A673 (cell line): ENCODE data around the gene TSHZ1. TPM values are rescaled to one million over a fixed set of nuclear protein-coding genes. Genes with fewer than 3 reads are reported as not detected.

Source experiments
- Bru-seq: library from RNA; stranded (reverse); fragments of 400-500 nt; gene quantifications from one replicate; lab custom pipeline; 2021; lab: Mats Ljungman, UMichigan
- BruChase-seq, 2 experiments: library from RNA; stranded (reverse); fragments of 400-500 nt; gene quantifications; one replicate each; lab custom pipeline; 2021; lab: Mats Ljungman, UMichigan
- BruUV-seq: library from RNA; stranded (reverse); fragments of 400-500 nt; replicated peaks from 2 replicates; lab custom pipeline; 2021; lab: Mats Ljungman, UMichigan
- CTCF ChIA-PET: fragments of 300-600 bp; sonication (Branson Sonifier 250); formaldehyde crosslinking; loops from one replicate; lab custom pipeline; 2022; ENCODE audit warnings: antibody characterized with exemption; lab: Charles Lee
- POLR2A ChIA-PET: fragments of 300-600 bp; sonication (Branson Sonifier 250); formaldehyde crosslinking; loops from one replicate; lab custom pipeline; 2022; ENCODE audit warnings: antibody characterized with exemption; ENCODE audit not compliant: low non-redundant PET; lab: Charles Lee
- DNase-seq: peaks from one replicate; pipeline ENCODE4 v3.0.0-alpha.2; 2015; ENCODE audit warnings: low spot score
- H3K27ac ChIP-seq: fragments of 200-600 bp; sonication (generic); 2 replicates; pipeline ENCODE4 v1.5.1; 2016; ENCODE audit warnings: mixed run types, low read depth, mild to moderate bottlenecking, mixed read lengths, antibody characterized with exemption, low read length; ENCODE audit not compliant: poor library complexity, severe bottlenecking
- H3K27me3 ChIP-seq: fragments of 200-600 bp; sonication (generic); replicated peaks from 2 replicates; pipeline ENCODE4 v1.6.1; 2017; ENCODE audit warnings: mixed run types, low read depth, mild to moderate bottlenecking, mixed read lengths, antibody characterized with exemption, low read length; ENCODE audit not compliant: insufficient read depth, poor library complexity
- H3K36me3 ChIP-seq: fragments of 200-600 bp; sonication (generic); 2 replicates; pipeline ENCODE4 v1.6.1; 2016; ENCODE audit warnings: mixed run types, mild to moderate bottlenecking, mixed read lengths, antibody characterized with exemption, low read length; ENCODE audit not compliant: insufficient read depth, poor library complexity, severe bottlenecking
- H3K4me1 ChIP-seq: fragments of 200-600 bp; sonication (generic); 2 replicates; pipeline ENCODE4 v1.6.1; 2017; ENCODE audit warnings: mixed run types, mild to moderate bottlenecking, mixed read lengths, antibody characterized with exemption, low read length; ENCODE audit not compliant: insufficient read depth, poor library complexity, severe bottlenecking
- H3K4me3 ChIP-seq: fragments of 200-600 bp; sonication (generic); 2 replicates; pipeline ENCODE4 v1.5.1; 2016; ENCODE audit warnings: low read depth, mixed run types, mild to moderate bottlenecking, mixed read lengths, low read length; ENCODE audit not compliant: poor library complexity, severe bottlenecking
- H3K9me3 ChIP-seq: fragments of 200-600 bp; sonication (generic); 2 replicates; pipeline ENCODE4 v1.6.1; 2016; ENCODE audit warnings: mixed run types, low read depth, mild to moderate bottlenecking, mixed read lengths, antibody characterized with exemption, low read length; ENCODE audit not compliant: poor library complexity, severe bottlenecking
- EZH2 ChIP-seq: fragments of 200-600 bp; sonication (generic); IDR thresholded peaks from 2 replicates; pipeline ENCODE4 v1.6.1; 2017; ENCODE audit warnings: borderline replicate concordance, low read depth, mild to moderate bottlenecking, mixed read lengths, antibody characterized with exemption, low read length; ENCODE audit not compliant: poor library complexity, severe bottlenecking
- intact Hi-C: fragments of 100-400 bp; cut with micrococcal nuclease; formaldehyde crosslinking; loops from one replicate; pipeline ENCODE4 v1.10.0; 2022; ENCODE audit not compliant: unreplicated experiment
- long read RNA-seq: library from polyadenylated mRNA; stranded (forward); transcript quantifications from one replicate; pipeline ENCODE4 v2.0.0, GENCODE V29; 2022
- total RNA-seq: library from RNA; stranded (reverse); gene quantifications from 2 replicates; pipeline ENCODE4 v1.2.3, GENCODE V29; 2021
- TF ChIP-seq, protein P1 (sequence below): fragments of 300-800, 200-600 bp; sonication (generic); conservative IDR thresholded peaks from 2 replicates; pipeline ENCODE4 v1.5.1; 2017; ENCODE audit warnings: low read depth, mild to moderate bottlenecking, antibody characterized with exemption, low read length, moderate library complexity, mixed read lengths

TSHZ1 gene, protein sequence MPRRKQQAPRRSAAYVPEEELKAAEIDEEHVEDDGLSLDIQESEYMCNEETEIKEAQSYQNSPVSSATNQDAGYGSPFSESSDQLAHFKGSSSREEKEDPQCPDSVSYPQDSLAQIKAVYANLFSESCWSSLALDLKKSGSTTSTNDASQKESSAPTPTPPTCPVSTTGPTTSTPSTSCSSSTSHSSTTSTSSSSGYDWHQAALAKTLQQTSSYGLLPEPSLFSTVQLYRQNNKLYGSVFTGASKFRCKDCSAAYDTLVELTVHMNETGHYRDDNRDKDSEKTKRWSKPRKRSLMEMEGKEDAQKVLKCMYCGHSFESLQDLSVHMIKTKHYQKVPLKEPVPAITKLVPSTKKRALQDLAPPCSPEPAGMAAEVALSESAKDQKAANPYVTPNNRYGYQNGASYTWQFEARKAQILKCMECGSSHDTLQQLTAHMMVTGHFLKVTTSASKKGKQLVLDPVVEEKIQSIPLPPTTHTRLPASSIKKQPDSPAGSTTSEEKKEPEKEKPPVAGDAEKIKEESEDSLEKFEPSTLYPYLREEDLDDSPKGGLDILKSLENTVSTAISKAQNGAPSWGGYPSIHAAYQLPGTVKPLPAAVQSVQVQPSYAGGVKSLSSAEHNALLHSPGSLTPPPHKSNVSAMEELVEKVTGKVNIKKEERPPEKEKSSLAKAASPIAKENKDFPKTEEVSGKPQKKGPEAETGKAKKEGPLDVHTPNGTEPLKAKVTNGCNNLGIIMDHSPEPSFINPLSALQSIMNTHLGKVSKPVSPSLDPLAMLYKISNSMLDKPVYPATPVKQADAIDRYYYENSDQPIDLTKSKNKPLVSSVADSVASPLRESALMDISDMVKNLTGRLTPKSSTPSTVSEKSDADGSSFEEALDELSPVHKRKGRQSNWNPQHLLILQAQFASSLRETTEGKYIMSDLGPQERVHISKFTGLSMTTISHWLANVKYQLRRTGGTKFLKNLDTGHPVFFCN (N-terminal part only)
- total RNA-seq: 1.8 and 3.6 TPM in 2 replicates
- Bru-seq, nascent RNA: percentile 40 among the genes with signal in this experiment
- BruChase-seq, experiment 1, labeled RNA remaining after a 2-hour chase: percentile 42 among the genes with signal in this experiment
- percentile 31 among the genes with signal in this experiment for BruChase-seq, experiment 2, labeled RNA remaining after a 6-hour chase
- long read RNA-seq, full-length matches to known transcripts: 2 of 2 reads
- long read RNA-seq, partial matches to known transcripts: 0 of 2 reads
- long read RNA-seq, other reads (novel, unspliced or antisense): 0 of 2 reads

DNA sequence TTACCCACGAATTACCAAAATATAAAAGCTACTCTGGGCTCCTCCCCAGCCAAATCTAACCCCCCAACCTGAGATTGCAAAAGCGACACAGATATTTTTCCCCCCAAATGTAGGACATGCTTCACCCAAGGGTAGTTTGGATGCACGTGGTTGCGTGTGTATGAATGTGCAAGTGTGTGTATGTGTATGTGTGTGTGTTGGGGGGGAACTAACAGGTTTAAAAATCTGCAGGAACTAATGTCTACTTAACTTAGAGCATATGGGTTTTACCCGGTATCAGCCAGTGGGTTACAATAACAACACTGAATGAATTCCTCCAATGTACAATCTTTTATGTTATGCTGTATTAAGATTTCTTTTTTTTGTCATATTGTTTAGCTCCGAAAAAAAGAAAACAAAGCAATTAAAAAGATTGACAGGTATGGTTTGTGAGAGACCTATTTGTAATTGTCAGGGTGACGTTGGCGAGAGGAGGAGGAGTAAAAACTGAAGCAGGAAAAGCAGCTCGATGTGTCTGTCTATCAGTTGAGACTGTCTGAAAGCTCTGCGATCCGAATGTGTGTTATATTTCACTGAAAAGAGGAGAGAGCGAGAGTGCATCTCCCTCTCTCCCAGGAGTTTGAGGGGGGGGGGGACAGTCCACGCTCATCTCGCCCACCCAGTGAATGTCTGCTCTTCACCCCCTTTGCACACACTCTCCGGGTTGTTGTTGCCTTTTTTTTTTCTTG lies at the start of gene TSHZ1:
Gene TSHZ1 (plus strand): TSS at position 524 of the 728 bp plus-strand sequence. CDS start 1,080 bp downstream, outside the sequence.
- H3K27ac ChIP-seq: peak within 1 kb of the TSS; percentile 77
- CTCF ChIA-PET: interaction anchor here (0.6 to 0.7 kb wide), 2 partner anchors 416 to 1500 kb away, joined by 4 to 8 read pairs; no protein-coding TSS in a partner anchor

DNA sequence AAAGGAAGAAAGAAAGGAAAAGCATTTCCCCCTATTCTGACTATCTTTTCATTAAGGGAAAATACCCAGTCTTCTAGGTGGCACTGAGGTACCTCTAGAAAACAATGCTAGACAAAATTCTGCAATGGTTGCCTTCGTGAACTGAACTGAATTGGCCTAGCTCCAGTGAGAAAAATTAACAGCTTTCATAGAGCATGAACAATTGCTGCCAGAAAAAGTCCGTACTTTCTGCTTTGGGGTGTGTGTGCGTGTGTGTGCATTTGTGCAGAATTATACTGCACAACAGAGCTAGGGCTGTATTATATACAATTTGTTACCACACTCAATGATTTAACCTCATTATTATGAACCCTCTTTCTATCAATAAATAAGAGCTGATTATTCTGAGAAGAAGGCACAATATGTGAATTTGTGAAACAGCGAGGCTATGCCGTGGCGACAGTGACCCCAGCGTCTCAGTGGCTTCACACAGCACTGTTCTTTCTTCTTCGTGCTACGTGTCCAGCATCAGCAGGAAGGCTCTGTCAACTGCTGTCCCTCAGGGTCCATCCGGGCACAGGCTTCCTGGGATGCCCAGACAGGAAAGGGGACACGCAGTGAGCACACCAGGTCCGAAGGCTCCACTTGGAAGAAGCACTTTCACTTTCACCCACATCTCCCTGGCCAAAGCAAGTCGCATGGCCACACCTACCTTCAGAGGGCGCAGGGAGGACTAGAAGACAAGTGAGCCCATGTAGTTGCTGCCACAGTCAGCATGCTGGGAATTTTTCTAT lies 49.2 kb upstream of the TSHZ1 start:
- ChIA-PET POLR2A (no interaction called here), CTCF (no interaction called here)
- Histone ChIP-seq H3K27me3 (no peaks in the 10 kb centered on the region), H3K4me1 (no peaks in the 10 kb centered on the region), H3K9me3 (no peaks in the 10 kb centered on the region), H3K27ac (no peak overlapping the region), H3K4me3 (no peak overlapping the region), H3K36me3 (no peaks in the 10 kb centered on the region)
- no peak for TF ChIP-seq EZH2
- TF ChIP-seq, protein P1, sequence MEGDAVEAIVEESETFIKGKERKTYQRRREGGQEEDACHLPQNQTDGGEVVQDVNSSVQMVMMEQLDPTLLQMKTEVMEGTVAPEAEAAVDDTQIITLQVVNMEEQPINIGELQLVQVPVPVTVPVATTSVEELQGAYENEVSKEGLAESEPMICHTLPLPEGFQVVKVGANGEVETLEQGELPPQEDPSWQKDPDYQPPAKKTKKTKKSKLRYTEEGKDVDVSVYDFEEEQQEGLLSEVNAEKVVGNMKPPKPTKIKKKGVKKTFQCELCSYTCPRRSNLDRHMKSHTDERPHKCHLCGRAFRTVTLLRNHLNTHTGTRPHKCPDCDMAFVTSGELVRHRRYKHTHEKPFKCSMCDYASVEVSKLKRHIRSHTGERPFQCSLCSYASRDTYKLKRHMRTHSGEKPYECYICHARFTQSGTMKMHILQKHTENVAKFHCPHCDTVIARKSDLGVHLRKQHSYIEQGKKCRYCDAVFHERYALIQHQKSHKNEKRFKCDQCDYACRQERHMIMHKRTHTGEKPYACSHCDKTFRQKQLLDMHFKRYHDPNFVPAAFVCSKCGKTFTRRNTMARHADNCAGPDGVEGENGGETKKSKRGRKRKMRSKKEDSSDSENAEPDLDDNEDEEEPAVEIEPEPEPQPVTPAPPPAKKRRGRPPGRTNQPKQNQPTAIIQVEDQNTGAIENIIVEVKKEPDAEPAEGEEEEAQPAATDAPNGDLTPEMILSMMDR: no peak
- intact Hi-C loops: no loop called here
- BruUV-seq: no TSS peak
- no peak for DNase-seq

More for the DNA sequence above, at the start of gene TSHZ1:
- no peak for TF ChIP-seq EZH2
- TF ChIP-seq, protein P1: no peak
- no TSS peak for BruUV-seq
- Histone ChIP-seq H3K27me3 (peaks cover 54% of the 10 kb centered on the region), H3K9me3 (no peaks in the 10 kb centered on the region), H3K36me3 (no peaks in the 10 kb centered on the region), H3K4me1 (peaks cover 28% of the 10 kb centered on the region), H3K4me3 (peak within 1 kb of the TSS; percentile 69)
- DNase-seq: peak; percentile 80
- intact Hi-C loops: no loop called here
- POLR2A ChIA-PET: no interaction called here
